GM12892 (cell line): ENCODE data around the gene TRIO.

Experiments used
- POLR2A ChIP-seq: IDR thresholded peaks from 2 replicates; pipeline ENCODE4 v1.6.1; 2011; ENCODE audit warnings: low read depth, low read length, control low read depth
- POLR2AphosphoS5 ChIP-seq: IDR thresholded peaks from 2 replicates; pipeline ENCODE4 v1.6.1; 2011; ENCODE audit warnings: low read depth, low read length, control low read depth

GRCh38 chr5:14551211-14551610 is 408.1 kb downstream of the TRIO start:
- no peak for TF ChIP-seq POLR2A
- TF ChIP-seq POLR2AphosphoS5: no peak
